Loucy (cell line): ENCODE data around the gene SPRY4.

Source experiments
- EZH2phosphoT487 ChIP-seq: fragments of 200-600 bp; IDR thresholded peaks from 2 replicates; pipeline ENCODE4 v1.6.1; 2018; ENCODE audit warnings: antibody characterized with exemption, mild to moderate bottlenecking, moderate library complexity, borderline replicate concordance
- TF ChIP-seq, protein P1 (sequence below): fragments of 200-600 bp; sonication (generic); conservative IDR thresholded peaks from 2 replicates; pipeline ENCODE4 v1.5.1; 2014; ENCODE audit warnings: mild to moderate bottlenecking, antibody characterized with exemption, low read length

DNA sequence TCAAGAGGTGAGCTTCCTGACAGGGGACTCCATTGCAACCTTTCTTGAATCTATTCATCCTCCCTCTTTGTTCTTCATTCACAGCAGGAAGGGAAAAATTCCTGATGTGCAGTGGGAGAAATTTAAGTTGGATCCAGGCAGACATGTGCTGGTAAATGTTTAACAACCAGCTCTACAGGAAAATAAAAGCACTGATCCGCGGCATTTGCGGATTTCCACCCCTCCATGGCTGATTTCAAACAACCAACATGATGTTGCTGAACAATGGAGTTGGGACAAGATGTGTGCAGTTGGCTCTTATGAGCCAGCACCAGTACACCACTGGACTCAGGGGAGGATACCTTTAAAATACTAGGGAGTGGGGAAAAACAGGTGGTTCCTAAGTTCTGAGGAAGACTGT is 47.0 kb downstream of the SPRY4 start:
- TF ChIP-seq, protein P1, sequence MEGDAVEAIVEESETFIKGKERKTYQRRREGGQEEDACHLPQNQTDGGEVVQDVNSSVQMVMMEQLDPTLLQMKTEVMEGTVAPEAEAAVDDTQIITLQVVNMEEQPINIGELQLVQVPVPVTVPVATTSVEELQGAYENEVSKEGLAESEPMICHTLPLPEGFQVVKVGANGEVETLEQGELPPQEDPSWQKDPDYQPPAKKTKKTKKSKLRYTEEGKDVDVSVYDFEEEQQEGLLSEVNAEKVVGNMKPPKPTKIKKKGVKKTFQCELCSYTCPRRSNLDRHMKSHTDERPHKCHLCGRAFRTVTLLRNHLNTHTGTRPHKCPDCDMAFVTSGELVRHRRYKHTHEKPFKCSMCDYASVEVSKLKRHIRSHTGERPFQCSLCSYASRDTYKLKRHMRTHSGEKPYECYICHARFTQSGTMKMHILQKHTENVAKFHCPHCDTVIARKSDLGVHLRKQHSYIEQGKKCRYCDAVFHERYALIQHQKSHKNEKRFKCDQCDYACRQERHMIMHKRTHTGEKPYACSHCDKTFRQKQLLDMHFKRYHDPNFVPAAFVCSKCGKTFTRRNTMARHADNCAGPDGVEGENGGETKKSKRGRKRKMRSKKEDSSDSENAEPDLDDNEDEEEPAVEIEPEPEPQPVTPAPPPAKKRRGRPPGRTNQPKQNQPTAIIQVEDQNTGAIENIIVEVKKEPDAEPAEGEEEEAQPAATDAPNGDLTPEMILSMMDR = no peak
- no peak for TF ChIP-seq EZH2phosphoT487
